ENCODE results near the gene RDX. TPM values are rescaled to one million over a fixed set of nuclear protein-coding genes. Genes with fewer than 3 reads are reported as not detected.

Gene RDX
- total and polyA plus RNA-seq, 2 of the 4 experiments (the other 2 are of a cell fraction) = 61.1 to 72.4 TPM

GRCh38 chr11:110158317-110159200 lies 137.9 kb downstream of the RDX start:
- Histone ChIP-seq H3K4me1 (ENCODE audit: control insufficient read depth, insufficient read depth, low read length) (peaks cover 5% of the 10 kb centered on the region), H3K23ac (ENCODE audit: low read depth, low read length) (no peak overlapping the region), H3K9me1 (ENCODE audit: insufficient read depth, low read length) (peaks cover 11% of the 10 kb centered on the region), H3K4me2 (ENCODE audit: low read depth, low read length) (no peak overlapping the region), H2BK120ac (ENCODE audit: low read depth, low read length) (no peak overlapping the region), H3K36me3 (ENCODE audit: control insufficient read depth, insufficient read depth, low read length) (peaks cover 9% of the 10 kb centered on the region), H3K9me3 (ENCODE audit: control insufficient read depth, insufficient read depth, low read length) (no peaks in the 10 kb centered on the region), H4K8ac (ENCODE audit: low read depth in 2 of 2, low read length in 2 of 2) (no peak overlapping the region), H3K27ac (ENCODE audit: insufficient read depth, low read length) (no peak overlapping the region), H2BK5ac (ENCODE audit: low read depth, low read length, poor library complexity, severe bottlenecking) (no peak overlapping the region), H3K79me1 (ENCODE audit: low read depth in 1 of 2, low read length in 2 of 2) (peaks cover 10 to 32% of the 10 kb centered on the region in 2 experiments), H3K56ac (ENCODE audit: extremely low read depth, insufficient read depth, low read length) (no peak overlapping the region), H2AK9ac (replicated peaks; ENCODE audit: low read depth, low read length, poor library complexity) (no peak overlapping the region), H3K14ac (replicated peaks; ENCODE audit: low read depth, low read length) (no peak overlapping the region), H2AK5ac (ENCODE audit: low read depth, low read length) (no peak overlapping the region), H3K27me3 (ENCODE audit: control insufficient read depth, insufficient read depth, low read length) (no peaks in the 10 kb centered on the region), H3K4ac (ENCODE audit: low read depth, low read length) (no peak overlapping the region), H2BK15ac (ENCODE audit: low read depth, low read length) (no peak overlapping the region), H4K20me1 (ENCODE audit: insufficient read depth, low read length) (no peaks in the 10 kb centered on the region; the same call in 1 of the 2 replicates), H2AFZ (replicated peaks; ENCODE audit: low read length, poor library complexity) (no peak overlapping the region), H3K4me3 (ENCODE audit: insufficient read depth, low read depth, low read length) (no peak overlapping the region), H2BK20ac (ENCODE audit: low read depth, low read length) (no peak overlapping the region), H4K5ac (ENCODE audit: low read depth, low read length) (no peak overlapping the region), H3K18ac (ENCODE audit: low read depth, low read length) (no peak overlapping the region), H4K91ac (ENCODE audit: insufficient read depth, low read depth, low read length) (no peak overlapping the region), H3K9ac (ENCODE audit: low read depth, low read length) (no peak overlapping the region)
- 60% methylated on average over 1 of the region's 9 CpGs; no CpG with 5 or more reads in 1 of the 2 experiments for WGBS, 2 experiments (ENCODE audit: extremely low coverage in 2 of 2, insufficient read length in 1 of 2)
- BruUV-seq (replicated peaks) = no TSS peak
- dilution Hi-C loops (cut with HindIII; ENCODE audit: low sequenced_read_pairs, unreplicated experiment) (no loop called here), intact Hi-C loops (cut with micrococcal nuclease) (no loop called here), in situ Hi-C loops (cut with MboI; ENCODE audit: low sequenced_read_pairs) (no loop called here)
- TF ChIP-seq BHLHE40 (IDR thresholded peaks at IDR 0.05; ENCODE audit: low read depth, low read length) = no peak
- TF ChIP-seq NFE2L2 (IDR thresholded peaks at IDR 0.05; ENCODE audit: low read depth, low read length) = peak; percentile 74
- no peak for ATAC-seq (ENCODE audit: low read depth)
- ChIA-PET POLR2A (ENCODE audit: unreplicated experiment) (no interaction called here), CTCF (interaction anchor here (0.5 kb wide), 1 partner anchor 13 kb away, joined by 4 read pairs; no protein-coding TSS in a partner anchor)
- DNase-seq = no peak
